ENCODE measurements around the gene ADAMTSL5. TPM values are rescaled to one million over a fixed set of nuclear protein-coding genes. Genes with fewer than 3 reads are reported as not detected.

ADAMTSL5 gene
- total RNA-seq, 1 donor, result 1.1 TPM

- H3K4me1 ChIP-seq (ENCODE audit: insufficient read depth, low read length), result no peaks in the 10 kb centered on the region
- H3K4me2 ChIP-seq (ENCODE audit: insufficient read depth, low read length), result no peak overlapping the region
- H4K20me1 ChIP-seq (ENCODE audit: insufficient read depth, low read length), result no peaks in the 10 kb centered on the region
- H3K79me2 ChIP-seq (ENCODE audit: insufficient read depth, low read length), result no peaks in the 10 kb centered on the region
- H3K4me3 ChIP-seq (ENCODE audit: insufficient read depth, low read length), result no peak overlapping the region
- H3K27ac ChIP-seq (ENCODE audit: low read depth, low read length), result no peak overlapping the region
- H3K27me3 ChIP-seq (ENCODE audit: insufficient read depth, low read length), result peaks cover 26% of the 10 kb centered on the region
- no peak for TF ChIP-seq CTCF (IDR thresholded peaks at IDR 0.05; ENCODE audit: extremely low read depth, low read depth, low read length)
- H2AFZ ChIP-seq (ENCODE audit: low read length), result no peak overlapping the region
- H3K9me3 ChIP-seq (ENCODE audit: low read depth, low read length), result peaks cover 4% of the 10 kb centered on the region
- peak; percentile 48 for DNase-seq (ENCODE audit: insufficient read length, low spot score, missing footprints)
- no peaks in the 10 kb centered on the region for H3K36me3 ChIP-seq (ENCODE audit: insufficient read depth, low read length)
Observed at GRCh38 chr19:1511318-1512317, 1.2 kb downstream of the ADAMTSL5 start.

- no peaks in the 10 kb centered on the region for H3K4me1 ChIP-seq (ENCODE audit: insufficient read depth, low read length)
- TF ChIP-seq CTCF (IDR thresholded peaks at IDR 0.05; ENCODE audit: extremely low read depth, low read depth, low read length), result no peak
- no peak overlapping the region for H3K27ac ChIP-seq (ENCODE audit: low read depth, low read length)
- peaks cover 4% of the 10 kb centered on the region for H3K9me3 ChIP-seq (ENCODE audit: low read depth, low read length)
- no peak for DNase-seq (ENCODE audit: insufficient read length, low spot score, missing footprints)
- no peaks in the 10 kb centered on the region for H3K79me2 ChIP-seq (ENCODE audit: insufficient read depth, low read length)
- peaks cover 26% of the 10 kb centered on the region for H3K27me3 ChIP-seq (ENCODE audit: insufficient read depth, low read length)
- H4K20me1 ChIP-seq (ENCODE audit: insufficient read depth, low read length), result no peaks in the 10 kb centered on the region
- H3K36me3 ChIP-seq (ENCODE audit: insufficient read depth, low read length), result no peaks in the 10 kb centered on the region
- no peak overlapping the region for H3K4me3 ChIP-seq (ENCODE audit: insufficient read depth, low read length)
- H3K4me2 ChIP-seq (ENCODE audit: insufficient read depth, low read length), result no peak overlapping the region
- H2AFZ ChIP-seq (ENCODE audit: low read length), result no peak overlapping the region
Observed at GRCh38 chr19:1510807-1511206, 2.0 kb downstream of the ADAMTSL5 start.

DNA sequence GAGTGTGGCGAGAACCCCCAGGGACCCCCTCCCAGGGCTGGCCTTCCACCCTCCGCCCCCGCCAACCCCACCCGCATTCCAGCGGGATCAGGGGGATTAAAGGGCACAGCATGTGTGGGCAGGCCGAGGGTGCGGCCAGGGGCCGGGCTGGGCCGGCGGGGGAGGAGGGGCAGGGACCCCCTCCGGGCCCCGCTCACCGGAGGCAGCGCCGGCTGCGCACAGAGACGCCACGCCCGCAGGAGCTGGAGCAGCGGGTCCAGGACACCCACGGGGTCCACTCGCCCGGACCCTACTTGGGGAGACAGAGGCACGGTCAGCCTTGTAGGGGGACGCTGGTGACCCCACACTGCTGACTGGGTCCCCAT is 2.4 kb downstream of the ADAMTSL5 start:
- no peak for TF ChIP-seq CTCF (IDR thresholded peaks at IDR 0.05; ENCODE audit: extremely low read depth, low read depth, low read length)
- Histone ChIP-seq H3K9me3 (ENCODE audit: low read depth, low read length) (peaks cover 5% of the 10 kb centered on the region), H4K20me1 (ENCODE audit: insufficient read depth, low read length) (no peaks in the 10 kb centered on the region), H3K4me2 (ENCODE audit: insufficient read depth, low read length) (no peak overlapping the region), H3K79me2 (ENCODE audit: insufficient read depth, low read length) (no peaks in the 10 kb centered on the region), H3K4me3 (ENCODE audit: insufficient read depth, low read length) (no peak overlapping the region), H2AFZ (ENCODE audit: low read length) (no peak overlapping the region), H3K36me3 (ENCODE audit: insufficient read depth, low read length) (no peaks in the 10 kb centered on the region), H3K27me3 (ENCODE audit: insufficient read depth, low read length) (peaks cover 26% of the 10 kb centered on the region), H3K4me1 (ENCODE audit: insufficient read depth, low read length) (no peaks in the 10 kb centered on the region), H3K27ac (ENCODE audit: low read depth, low read length) (no peak overlapping the region)
- no peak for DNase-seq (ENCODE audit: insufficient read length, low spot score, missing footprints)
